Lung (tissue), 12 donors: ENCODE results near the gene ABL2. TPM values are rescaled to one million over a fixed set of nuclear protein-coding genes. Genes with fewer than 3 reads are reported as not detected.

ENCODE experiments used
- ATAC-seq: fragments of 200-7000 bp; cut with Tn5 transposase; one replicate; pipeline ENCODE4 v1.9.1; 2020; ENCODE audit warnings: moderate number of reproducible peaks; ENCODE audit not compliant: insufficient read depth, low FRiP score
- DNase-seq, 3 donors: peaks; one replicate each; pipeline ENCODE4 v3.0.0-alpha.2; 2013 to 2017
- H3K27ac ChIP-seq, 2 donors: one replicate each; pipeline ENCODE4 v1.5.1; 2013; ENCODE audit warnings: mild to moderate bottlenecking in 2 of 2, moderate library complexity in 2 of 2, control low read depth in 1 of 2, inconsistent platforms in 1 of 2, low read depth in 1 of 2, low read length in 1 of 2
- H3K27me3 ChIP-seq, 3 donors: one replicate each; pipeline ENCODE4 v1.5.1; 2013; ENCODE audit warnings: low read length in 2 of 3; ENCODE audit not compliant: control insufficient read depth in 3 of 3, insufficient read depth in 3 of 3
- H3K36me3 ChIP-seq, 4 donors: one replicate each; pipeline ENCODE4 v1.5.1; 2013; ENCODE audit warnings: low read length in 4 of 4, mild to moderate bottlenecking in 1 of 4, moderate library complexity in 1 of 4; ENCODE audit not compliant: control insufficient read depth in 4 of 4, insufficient read depth in 4 of 4
- H3K4me1 ChIP-seq, 5 donors: one replicate each; pipeline ENCODE4 v1.5.1; 2013; ENCODE audit warnings: low read length in 5 of 5, mild to moderate bottlenecking in 2 of 5, moderate library complexity in 1 of 5; ENCODE audit not compliant: control insufficient read depth in 5 of 5, insufficient read depth in 5 of 5
- H3K4me3 ChIP-seq: one replicate; pipeline ENCODE4 v1.5.1; 2013; ENCODE audit warnings: mild to moderate bottlenecking, control low read depth, moderate library complexity
- H3K9ac ChIP-seq, 2 donors: one replicate each; pipeline ENCODE4 v1.5.1; 2013; ENCODE audit warnings: low read length in 2 of 2, control low read depth in 1 of 2; ENCODE audit not compliant: insufficient read depth in 1 of 2
- H3K9me3 ChIP-seq, 4 donors: one replicate each; pipeline ENCODE4 v1.5.1; 2013; ENCODE audit warnings: low read length in 3 of 4, mild to moderate bottlenecking in 1 of 4, moderate library complexity in 1 of 4; ENCODE audit not compliant: control insufficient read depth in 4 of 4, insufficient read depth in 3 of 4
- WGBS, 2 donors: extraction: QIAGEN DNeasy Blood & Tissue Kit; methylation state at CpG; one replicate each; pipeline ENCODE4 v1.1.7; 2013; 5-methylcytosine and 5-hydroxymethylcytosine counted together
- polyA plus RNA-seq, 2 donors: library from polyadenylated mRNA; stranded (reverse); fragments of 200-250 nt; gene quantifications; one replicate each; pipeline ENCODE4 v1.2.1, GENCODE V29; 2013
- total RNA-seq, 2 donors: library from RNA; depleted of rRNA in 1 of 2; stranded (reverse); fragments of >200 nt in 1 of 2; gene quantifications; one replicate each; pipeline ENCODE4 v1.2.1, GENCODE V29; 2014 to 2021
- TF ChIP-seq, protein P1 (sequence below): IDR thresholded peaks from 2 replicates; pipeline ENCODE4 v1.5.1; 2012; ENCODE audit warnings: mild to moderate bottlenecking; ENCODE audit errors: control extremely low read depth, extremely low read depth
- donor health status: control.
- donor health status: control.
- donor health status: Bipolar disorder and iron deficiency.
- donor health status: healthy.
- donor health status: DM: yes; HTN: yes; CAD: no.

Gene ABL2
- total and polyA plus RNA-seq, 4 donors, result 3.3 to 27.8 (median 16.4) TPM

DNA sequence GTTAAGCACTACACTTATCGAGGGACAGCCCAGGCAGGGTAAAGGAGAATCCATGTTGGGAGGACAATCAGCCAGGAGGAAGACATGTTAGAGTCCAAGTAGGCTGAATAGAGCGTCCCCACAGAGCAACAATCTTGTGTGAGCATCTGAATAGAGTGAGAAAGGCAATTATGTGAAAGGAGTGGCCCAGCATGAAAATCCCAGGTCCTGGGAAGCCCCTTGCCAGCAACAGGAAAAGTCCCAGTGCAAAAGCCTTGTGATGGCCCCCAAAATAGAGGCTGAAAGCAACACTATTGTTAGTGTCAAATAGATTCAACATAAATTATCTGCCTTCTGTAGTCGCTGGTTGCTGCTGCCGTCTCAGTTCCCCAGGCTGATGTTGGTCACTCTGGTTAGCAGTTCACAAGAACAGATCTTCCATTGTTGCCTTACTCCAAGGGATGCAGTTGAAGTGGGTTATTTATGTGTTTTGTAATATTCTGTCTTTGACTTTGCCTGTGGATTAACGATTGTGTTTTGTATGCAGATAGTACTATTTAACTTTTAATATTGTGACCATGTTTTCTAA, 12.1 kb upstream of the ABL2 start:
- Histone ChIP-seq H3K36me3 (no peaks in the 10 kb centered on the region), H3K9ac (no peak overlapping the region), H3K9me3 (no peaks in the 10 kb centered on the region), H3K4me3 (no peak overlapping the region), H3K27ac (no peak overlapping the region), H3K4me1 (no peaks in the 10 kb centered on the region), H3K27me3 (no peaks in the 10 kb centered on the region)
- DNase-seq (no peak), ATAC-seq (no peak)
- TF ChIP-seq, protein P1, sequence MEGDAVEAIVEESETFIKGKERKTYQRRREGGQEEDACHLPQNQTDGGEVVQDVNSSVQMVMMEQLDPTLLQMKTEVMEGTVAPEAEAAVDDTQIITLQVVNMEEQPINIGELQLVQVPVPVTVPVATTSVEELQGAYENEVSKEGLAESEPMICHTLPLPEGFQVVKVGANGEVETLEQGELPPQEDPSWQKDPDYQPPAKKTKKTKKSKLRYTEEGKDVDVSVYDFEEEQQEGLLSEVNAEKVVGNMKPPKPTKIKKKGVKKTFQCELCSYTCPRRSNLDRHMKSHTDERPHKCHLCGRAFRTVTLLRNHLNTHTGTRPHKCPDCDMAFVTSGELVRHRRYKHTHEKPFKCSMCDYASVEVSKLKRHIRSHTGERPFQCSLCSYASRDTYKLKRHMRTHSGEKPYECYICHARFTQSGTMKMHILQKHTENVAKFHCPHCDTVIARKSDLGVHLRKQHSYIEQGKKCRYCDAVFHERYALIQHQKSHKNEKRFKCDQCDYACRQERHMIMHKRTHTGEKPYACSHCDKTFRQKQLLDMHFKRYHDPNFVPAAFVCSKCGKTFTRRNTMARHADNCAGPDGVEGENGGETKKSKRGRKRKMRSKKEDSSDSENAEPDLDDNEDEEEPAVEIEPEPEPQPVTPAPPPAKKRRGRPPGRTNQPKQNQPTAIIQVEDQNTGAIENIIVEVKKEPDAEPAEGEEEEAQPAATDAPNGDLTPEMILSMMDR, result no peak
- 86 to 89% methylated on average over 5 of the region's 5 CpGs for WGBS, 2 donors

DNA sequence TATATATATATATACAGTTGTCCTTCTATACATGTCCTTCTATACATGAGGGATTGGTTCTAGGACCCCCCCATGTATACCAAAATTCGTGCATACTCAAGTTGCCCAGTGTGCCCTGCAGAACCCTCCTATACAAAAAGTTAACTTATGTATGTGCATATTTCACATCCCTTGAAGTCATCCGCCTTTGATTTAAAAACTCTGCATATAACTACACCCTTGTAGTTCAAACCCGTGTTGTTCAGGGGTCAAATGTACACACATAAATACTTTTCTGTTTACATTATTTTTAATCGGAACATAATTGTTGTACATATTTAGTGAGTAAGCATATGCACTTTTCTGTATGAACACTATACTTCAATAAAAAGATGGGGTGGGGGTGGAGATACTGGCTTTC, 7.7 kb upstream of the ABL2 start:
- TF ChIP-seq, protein P1, result no peak
- Histone ChIP-seq H3K9me3 (no peaks in the 10 kb centered on the region), H3K4me3 (no peak overlapping the region), H3K27me3 (no peaks in the 10 kb centered on the region), H3K36me3 (no peaks in the 10 kb centered on the region), H3K4me1 (no peaks in the 10 kb centered on the region), H3K27ac (no peak overlapping the region), H3K9ac (no peak overlapping the region)
- DNase-seq (no peak), ATAC-seq (no peak)
- 80 to 90% methylated on average over 4 of the region's 4 CpGs for WGBS, 2 donors

DNA sequence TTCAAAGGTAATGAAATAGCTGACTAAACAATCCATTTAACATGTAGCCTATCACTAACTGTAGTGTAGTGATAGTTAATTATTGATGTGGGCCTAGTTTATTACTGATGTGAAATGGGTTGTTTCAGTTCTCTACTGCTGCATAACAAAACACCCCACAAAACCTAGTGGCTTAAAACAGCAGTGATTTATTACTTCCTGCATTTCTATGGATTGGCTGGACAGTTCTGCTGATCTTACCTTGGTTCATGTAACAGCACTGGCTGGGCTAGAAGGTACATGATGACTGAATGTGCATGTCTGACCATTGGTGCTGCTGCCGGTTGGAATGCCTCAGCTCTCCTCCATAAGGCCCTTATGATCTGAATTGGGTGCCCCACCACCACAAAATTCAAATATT, 5.4 kb upstream of the ABL2 start:
- ATAC-seq (no peak), DNase-seq (no peak)
- Histone ChIP-seq H3K36me3 (no peaks in the 10 kb centered on the region), H3K9me3 (no peaks in the 10 kb centered on the region), H3K4me1 (peaks cover 0 to 3% (median 0%) of the 10 kb centered on the region in 5 donors), H3K4me3 (no peak overlapping the region), H3K9ac (no peak overlapping the region), H3K27me3 (no peaks in the 10 kb centered on the region), H3K27ac (no peak overlapping the region)
- TF ChIP-seq, protein P1, result no peak
- 92 to 100% methylated on average over 1 of the region's 1 CpG for WGBS, 2 donors

DNA sequence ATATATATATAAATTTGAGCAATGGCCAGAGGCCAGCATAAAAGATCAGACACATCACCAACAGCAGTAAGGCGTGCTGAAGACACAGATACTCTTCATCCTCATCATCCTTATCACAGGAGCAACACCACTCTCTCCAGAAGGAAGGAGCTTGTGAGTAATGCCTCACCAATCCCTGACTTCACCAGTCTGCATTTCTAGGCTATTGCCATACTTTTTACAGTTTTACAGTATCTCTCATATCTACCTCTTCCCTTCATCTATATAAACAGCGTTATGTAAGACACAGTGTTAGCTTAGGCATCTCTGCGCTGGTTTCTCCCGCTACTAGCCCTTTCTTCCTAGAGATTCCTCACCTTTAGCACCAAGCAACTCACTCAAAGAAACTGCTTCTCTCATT, 2.4 kb upstream of the ABL2 start:
- Histone ChIP-seq H3K4me3 (no peak overlapping the region), H3K9me3 (no peaks in the 10 kb centered on the region), H3K9ac (no peak overlapping the region), H3K4me1 (peaks cover 0 to 4% (median 0%) of the 10 kb centered on the region in 5 donors), H3K36me3 (no peaks in the 10 kb centered on the region), H3K27ac (no peak overlapping the region), H3K27me3 (no peaks in the 10 kb centered on the region)
- no peak for DNase-seq
- TF ChIP-seq, protein P1, result no peak
- no peak for ATAC-seq
- WGBS, 2 donors, result 97 to 98% methylated on average over 4 of the region's 4 CpGs
